Prostate gland (tissue), 2 donors: ENCODE data around the gene CERS6.

ENCODE experiments used
- POLR2AphosphoS5 ChIP-seq: sonication (generic); formaldehyde crosslinking; IDR thresholded peaks from one replicate; pipeline ENCODE4 v1.6.1; 2017; ENCODE audit warnings: antibody characterized with exemption
- TF ChIP-seq, protein P1 (sequence below), 4 experiments: fragments of 200-600 bp in 2 of 4; fragments of 450-650 bp in 2 of 4; sonication (generic) in 2 of 4; IDR thresholded peaks; 1 replicate in 3 of 4; 2 replicates in 1 of 4; pipeline ENCODE4 v1.5.1; 2016 to 2019; ENCODE audit warnings: antibody characterized with exemption in 4 of 4, mild to moderate bottlenecking in 2 of 4, moderate library complexity in 2 of 4

DNA sequence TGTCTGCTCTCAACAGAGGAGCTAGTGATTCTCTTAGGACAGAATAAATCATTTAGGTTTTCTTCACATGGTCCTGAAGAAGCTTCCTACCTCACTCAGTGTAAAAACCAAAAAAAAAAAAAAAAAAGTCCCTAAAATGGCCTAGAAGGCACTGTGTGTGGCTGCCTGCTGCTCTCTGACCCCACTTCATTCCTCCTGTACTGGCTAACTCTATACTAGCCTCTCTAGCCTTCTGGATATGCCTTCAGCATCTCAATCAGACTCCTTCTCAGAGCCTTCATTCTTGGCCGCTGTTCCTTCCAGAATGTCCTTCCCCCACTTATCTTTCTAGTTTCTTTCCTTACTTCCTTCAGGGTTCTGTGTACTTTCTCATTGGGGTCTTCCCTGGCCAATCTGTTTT, 82.1 kb downstream of the CERS6 start:
- TF ChIP-seq, protein P1, sequence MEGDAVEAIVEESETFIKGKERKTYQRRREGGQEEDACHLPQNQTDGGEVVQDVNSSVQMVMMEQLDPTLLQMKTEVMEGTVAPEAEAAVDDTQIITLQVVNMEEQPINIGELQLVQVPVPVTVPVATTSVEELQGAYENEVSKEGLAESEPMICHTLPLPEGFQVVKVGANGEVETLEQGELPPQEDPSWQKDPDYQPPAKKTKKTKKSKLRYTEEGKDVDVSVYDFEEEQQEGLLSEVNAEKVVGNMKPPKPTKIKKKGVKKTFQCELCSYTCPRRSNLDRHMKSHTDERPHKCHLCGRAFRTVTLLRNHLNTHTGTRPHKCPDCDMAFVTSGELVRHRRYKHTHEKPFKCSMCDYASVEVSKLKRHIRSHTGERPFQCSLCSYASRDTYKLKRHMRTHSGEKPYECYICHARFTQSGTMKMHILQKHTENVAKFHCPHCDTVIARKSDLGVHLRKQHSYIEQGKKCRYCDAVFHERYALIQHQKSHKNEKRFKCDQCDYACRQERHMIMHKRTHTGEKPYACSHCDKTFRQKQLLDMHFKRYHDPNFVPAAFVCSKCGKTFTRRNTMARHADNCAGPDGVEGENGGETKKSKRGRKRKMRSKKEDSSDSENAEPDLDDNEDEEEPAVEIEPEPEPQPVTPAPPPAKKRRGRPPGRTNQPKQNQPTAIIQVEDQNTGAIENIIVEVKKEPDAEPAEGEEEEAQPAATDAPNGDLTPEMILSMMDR (IDR thresholded peaks at IDR 0.05) = no peak
- no peak for TF ChIP-seq POLR2AphosphoS5
